Heart left ventricle (tissue), 16 donors: ENCODE data around the gene GRIA1. TPM values are rescaled to one million over a fixed set of nuclear protein-coding genes. Genes with fewer than 3 reads are reported as not detected.

Experiments used
- ATAC-seq, 4 donors: fragments of 200-7000 bp; cut with Tn5 transposase; one replicate each; pipeline ENCODE4 v1.9.1; 2020 to 2022; ENCODE audit warnings: moderate library complexity in 4 of 4, mild to moderate bottlenecking in 3 of 4, moderate number of reproducible peaks in 1 of 4
- DNase-seq, 5 donors: peaks; one replicate each; pipeline ENCODE4 v3.0.0-alpha.2; 2020
- H3K27ac ChIP-seq, 12 donors: fragments of 200-600 bp; sonication (generic) in 4 of 12; one replicate each; pipeline versions ENCODE4 v1.5.0 to v1.8.0; 2016 to 2022; ENCODE audit warnings: mild to moderate bottlenecking in 2 of 12
- H3K27me3 ChIP-seq, 9 donors: fragments of 200-600 bp; sonication (generic) in 2 of 9; one replicate each; pipeline versions ENCODE4 v1.5.1 to v1.8.0; 2016 to 2022; ENCODE audit warnings: mild to moderate bottlenecking in 3 of 9
- H3K36me3 ChIP-seq, 9 donors: fragments of 200-600 bp; sonication (generic) in 2 of 9; one replicate each; pipeline versions ENCODE4 v1.5.0 to v1.8.0; 2018 to 2022; ENCODE audit warnings: mild to moderate bottlenecking in 2 of 9
- H3K4me1 ChIP-seq, 12 donors: fragments of 200-600 bp; sonication (generic) in 4 of 12; one replicate each; pipeline versions ENCODE4 v1.5.0 to v1.8.0; 2016 to 2022; ENCODE audit warnings: mild to moderate bottlenecking in 3 of 12
- H3K4me3 ChIP-seq, 12 donors: fragments of 200-600 bp; sonication (generic) in 4 of 12; one replicate each; pipeline versions ENCODE4 v1.5.0 to v1.8.0; 2017 to 2022; ENCODE audit warnings: mild to moderate bottlenecking in 9 of 12, moderate library complexity in 4 of 12
- H3K9me3 ChIP-seq, 12 donors: fragments of 200-600 bp; sonication (generic) in 4 of 12; one replicate each; pipeline versions ENCODE4 v1.5.0 to v1.8.0; 2016 to 2022; ENCODE audit warnings: mild to moderate bottlenecking in 1 of 12
- CTCF ChIP-seq, 12 donors: fragments of 200-600 bp; sonication (generic) in 4 of 12; IDR thresholded peaks; one replicate each; pipeline versions ENCODE4 v1.5.0 to v1.8.0; 2018 to 2022; ENCODE audit warnings: antibody characterized with exemption in 12 of 12, mild to moderate bottlenecking in 5 of 12
- POLR2A ChIP-seq, 2 donors: fragments of 450-650 bp; IDR thresholded peaks; one replicate each; pipeline ENCODE4 v1.6.1; 2017; ENCODE audit warnings: antibody characterized with exemption in 2 of 2, mild to moderate bottlenecking in 2 of 2, moderate library complexity in 2 of 2
- WGBS, 4 donors: extraction: QIAGEN DNeasy Blood & Tissue Kit in 2 of 4; methylation state at CpG; one replicate each; pipeline versions ENCODE4 v1.1.5 to v1.1.7; 2013 to 2018; 5-methylcytosine and 5-hydroxymethylcytosine counted together
- intact Hi-C, 10 donors: fragments of 100-400 bp; cut with DNase I; formaldehyde crosslinking; loops; one replicate each; pipeline versions ENCODE4 v1.11.1 to v1.14.2; 2022
- polyA plus RNA-seq, 2 donors: library from polyadenylated mRNA; stranded (reverse); fragments of 200-250 nt; gene quantifications; one replicate each; pipeline ENCODE4 v1.2.3, GENCODE V29; 2013
- total RNA-seq, 9 donors: library from RNA; depleted of rRNA in 2 of 9; stranded (reverse); fragments of >200 nt in 2 of 9; fragmentation: NEBNext Ultra II Directional in 3 of 9; extraction: Animal tissue kit (Norgen Biotek cat#: 25700) in 3 of 9; gene quantifications; one replicate each; pipeline versions ENCODE4 v1.1.0 to v1.2.4, GENCODE V29; 2016 to 2023
- donor health status: ischemic (EF 13 %, LVEDD 7.1; RV severe dilation, severe dysfunction).
- donor health status: healthy with polysubstance abuse.
- donor health status: DM: no; HTN: yes; CAD: no.
- donor health status: DM: no; HTN: no; CAD: no.
- donor health status: ischemic (EF 25% LVEDD 6.9; RV normal size, moderate dysfunction).
- donor health status: ischemic (EF 25% LVEDD 5.7; RV mildly dilated, moderate dysfunction).
- donor health status: healthy.
- donor health status: DM: yes; HTN: yes; CAD: no.
- donor health status: ischemic (EF 35%, LVEDD 5.7; RV mildly dilated, moderate dysfunction).
- donor health status: nonischemic (EF 11% LVEDD 7.7; RV severe dilation, severe dysfunction).
- donor health status: DM: yes; HTN: yes; CAD: no.
- donor health status: PGD.
- donor health status: ischemic (EF 29% LVEDD 5.4; RV normal size, mild dysfunction).
- donor health status: nonischemic (EF 23%, LVEDD 6.1; RV moderate dilation, normal function).

Gene GRIA1
- total and polyA plus RNA-seq, 11 donors: 0.07 to 1.5 (median 0.37) TPM; not detected in 3

GRCh38 chr5:153674356-153674755, 183.9 kb downstream of the GRIA1 start:
- TF ChIP-seq POLR2A (IDR thresholded peaks at IDR 0.05): no peak
- Histone ChIP-seq H3K27me3 (no peaks in the 10 kb centered on the region), H3K9me3 (no peaks in the 10 kb centered on the region), H3K27ac (no peak overlapping the region), H3K4me3 (no peak overlapping the region), H3K36me3 (no peaks in the 10 kb centered on the region), H3K4me1 (peaks cover 0 to 33% (median 10%) of the 10 kb centered on the region in 12 donors)
- DNase-seq: no peak
- 92 to 96% (median 94%) methylated on average over 4 of the region's 4 CpGs for WGBS, 4 donors
- intact Hi-C loops: no loop called here
- no peak for ATAC-seq

GRCh38 chr5:153676406-153676805, 185.9 kb downstream of the GRIA1 start:
- Histone ChIP-seq H3K9me3 (no peaks in the 10 kb centered on the region), H3K4me1 (peaks cover 0 to 35% (median 10%) of the 10 kb centered on the region in 12 donors), H3K27ac (no peak overlapping the region), H3K27me3 (no peaks in the 10 kb centered on the region), H3K4me3 (no peak overlapping the region), H3K36me3 (no peaks in the 10 kb centered on the region)
- intact Hi-C loops: no loop called here
- ATAC-seq: no peak
- WGBS, 4 donors: 33 to 59% (median 56%) methylated on average over 3 of the region's 3 CpGs
- TF ChIP-seq CTCF (IDR thresholded peaks at IDR 0.05): no peak
- no peak for DNase-seq

GRCh38 chr5:153676821-153677220, 186.4 kb downstream of the GRIA1 start:
- intact Hi-C loops: no loop called here

GRCh38 chr5:153678617-153679329, 188.3 kb downstream of the GRIA1 start:
- no peak overlapping the region for H3K4me3 ChIP-seq
- ATAC-seq: peak; percentile 63 to 92 (median 76)
- TF ChIP-seq POLR2A (IDR thresholded peaks at IDR 0.05) (no peak), CTCF (IDR thresholded peaks at IDR 0.05) (no peak)
- H3K9me3 ChIP-seq: no peaks in the 10 kb centered on the region
- peak overlapping the region in 4 of 12 donors; percentile 4 to 57 (median 53) for H3K27ac ChIP-seq
- peak; percentile 26 to 78 (median 64) for DNase-seq
- intact Hi-C loops: no loop called here
- H3K27me3 ChIP-seq: no peaks in the 10 kb centered on the region
- no peaks in the 10 kb centered on the region for H3K36me3 ChIP-seq
- H3K4me1 ChIP-seq: peaks cover 0 to 17% (median 3%) of the 10 kb centered on the region in 12 donors
- 40 to 50% (median 47%) methylated on average over 4 of the region's 4 CpGs for WGBS, 4 donors

More at GRCh38 chr5:153676821-153677220, 186.4 kb downstream of the GRIA1 start:
- DNase-seq (no peak), ATAC-seq (no peak)
- TF ChIP-seq CTCF (IDR thresholded peaks at IDR 0.05) (no peak), POLR2A (IDR thresholded peaks at IDR 0.05) (no peak)
- Histone ChIP-seq H3K4me3 (no peak overlapping the region), H3K4me1 (peaks cover 0 to 31% (median 10%) of the 10 kb centered on the region in 12 donors), H3K27ac (no peak overlapping the region), H3K9me3 (no peaks in the 10 kb centered on the region), H3K27me3 (no peaks in the 10 kb centered on the region), H3K36me3 (no peaks in the 10 kb centered on the region)
- 68 to 75% (median 72%) methylated on average over 7 of the region's 7 CpGs for WGBS, 4 donors
